GM12873 (cell line): Measurements from ENCODE around the gene CLMN.

ENCODE experiments used
- CTCF ChIP-seq: IDR thresholded peaks from 2 replicates; pipeline ENCODE4 v1.5.1; 2012; ENCODE audit warnings: low read depth, mild to moderate bottlenecking, moderate library complexity, low read length, control low read depth; ENCODE audit not compliant: insufficient read depth; ENCODE audit errors: missing control alignments

CLMN gene

GRCh38 chr14:95225251-95225887, 94.3 kb downstream of the CLMN start:
- no peak for TF ChIP-seq CTCF

GRCh38 chr14:95222870-95223398, 96.8 kb downstream of the CLMN start:
- TF ChIP-seq CTCF = no peak

GRCh38 chr14:95222151-95222631, 97.5 kb downstream of the CLMN start:
- no peak for TF ChIP-seq CTCF

- no peak for TF ChIP-seq CTCF
These were observed 98.2 kb downstream of the CLMN start for GRCh38 chr14:95221531-95221930.

- TF ChIP-seq CTCF = no peak
These were observed 99.0 kb downstream of the CLMN start for GRCh38 chr14:95220663-95221231.

- TF ChIP-seq CTCF = no peak
These were observed 101.1 kb downstream of the CLMN start for GRCh38 chr14:95218472-95219193.

GRCh38 chr14:95218006-95218405, 101.7 kb downstream of the CLMN start:
- TF ChIP-seq CTCF = no peak
